ENCODE data around the gene TEP1. TPM values are rescaled to one million over a fixed set of nuclear protein-coding genes. Genes with fewer than 3 reads are reported as not detected.

Gene TEP1
- total RNA-seq, 1 experiment from 2014 or later: 15.8 TPM

- H3K4me1 Mint-ChIP-seq: peaks cover 3% of the 10 kb centered on the region in 2 experiments; a peak in 3 of 4 replicates
- H3K4me3 Mint-ChIP-seq: no peak overlapping the region
- WGBS (ENCODE audit: extremely low coverage, insufficient read length, low lambda C conversion rate): no CpG with 5 or more reads among the region's 10 CpGs
Measured at GRCh38 chr14:20383032-20383431, 30.3 kb downstream of the TEP1 start.

More at GRCh38 chr14:20383032-20383431, 30.3 kb downstream of the TEP1 start:
- no peak overlapping the region for H2BK12ac ChIP-seq (ENCODE audit: insufficient read length, low read depth, low read length)
- H3K9me3 ChIP-seq (ENCODE audit: control insufficient read depth, low read depth, low read length): no peaks in the 10 kb centered on the region
- H3K14ac ChIP-seq (ENCODE audit: insufficient read depth, low read length): no peak overlapping the region
- Mint-ChIP-seq H3K9me3 (no peaks in the 10 kb centered on the region; a peak in 1 of 5 replicates), H3K27me3 (ENCODE audit: low read depth) (no peaks in the 10 kb centered on the region), H3K27ac (no peak overlapping the region), H3K36me3 (ENCODE audit: insufficient read depth in 1 of 3, low read depth in 3 of 3) (peaks cover 25 to 79% (median 66%) of the 10 kb centered on the region in 3 experiments; a peak in 6 of 7 replicates)
- H2BK15ac ChIP-seq (ENCODE audit: low read depth, low read length): no peak overlapping the region
- DNase-seq: no peak
- H3K23ac ChIP-seq (ENCODE audit: insufficient read length, low read depth, low read length): no peak overlapping the region
- no peak overlapping the region for H2AK5ac ChIP-seq (ENCODE audit: insufficient read length, low read length)
- H2BK5ac ChIP-seq (ENCODE audit: insufficient read length, low read length): no peak overlapping the region
- no peaks in the 10 kb centered on the region for H3K27me3 ChIP-seq (ENCODE audit: insufficient read depth, low read length)
- H3K56ac ChIP-seq (ENCODE audit: insufficient read length, low read depth, low read length): no peak overlapping the region
- H4K91ac ChIP-seq (ENCODE audit: insufficient read length, low read depth, low read length): no peak overlapping the region
- H3K27ac ChIP-seq (ENCODE audit: insufficient read length, low read depth, low read length): no peak overlapping the region
- no peak overlapping the region for H3K4me2 ChIP-seq (ENCODE audit: insufficient read depth, insufficient read length, low read length)
- TF ChIP-seq, protein P1, sequence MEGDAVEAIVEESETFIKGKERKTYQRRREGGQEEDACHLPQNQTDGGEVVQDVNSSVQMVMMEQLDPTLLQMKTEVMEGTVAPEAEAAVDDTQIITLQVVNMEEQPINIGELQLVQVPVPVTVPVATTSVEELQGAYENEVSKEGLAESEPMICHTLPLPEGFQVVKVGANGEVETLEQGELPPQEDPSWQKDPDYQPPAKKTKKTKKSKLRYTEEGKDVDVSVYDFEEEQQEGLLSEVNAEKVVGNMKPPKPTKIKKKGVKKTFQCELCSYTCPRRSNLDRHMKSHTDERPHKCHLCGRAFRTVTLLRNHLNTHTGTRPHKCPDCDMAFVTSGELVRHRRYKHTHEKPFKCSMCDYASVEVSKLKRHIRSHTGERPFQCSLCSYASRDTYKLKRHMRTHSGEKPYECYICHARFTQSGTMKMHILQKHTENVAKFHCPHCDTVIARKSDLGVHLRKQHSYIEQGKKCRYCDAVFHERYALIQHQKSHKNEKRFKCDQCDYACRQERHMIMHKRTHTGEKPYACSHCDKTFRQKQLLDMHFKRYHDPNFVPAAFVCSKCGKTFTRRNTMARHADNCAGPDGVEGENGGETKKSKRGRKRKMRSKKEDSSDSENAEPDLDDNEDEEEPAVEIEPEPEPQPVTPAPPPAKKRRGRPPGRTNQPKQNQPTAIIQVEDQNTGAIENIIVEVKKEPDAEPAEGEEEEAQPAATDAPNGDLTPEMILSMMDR (conservative IDR thresholded peaks at IDR 0.05): no peak
- no peaks in the 10 kb centered on the region for H3K79me1 ChIP-seq (ENCODE audit: insufficient read depth, low read depth, low read length, poor library complexity, severe bottlenecking)
- no peak overlapping the region for H4K8ac ChIP-seq (replicated peaks; ENCODE audit: insufficient read length, low read depth, low read length)
- no peaks in the 10 kb centered on the region for H3K4me1 ChIP-seq (ENCODE audit: insufficient read depth, low read length)
- no peak overlapping the region for H2AFZ ChIP-seq (ENCODE audit: low read length)
- no peak overlapping the region for H4K5ac ChIP-seq (ENCODE audit: insufficient read length, low read depth, low read length)
- no peak overlapping the region for H3K4ac ChIP-seq (ENCODE audit: low read depth, low read length)
- H3K9ac ChIP-seq (ENCODE audit: extremely low read depth, insufficient read length, low read length): no peak overlapping the region
- no peaks in the 10 kb centered on the region for H3K79me2 ChIP-seq (ENCODE audit: insufficient read depth, low read length)
- H2BK20ac ChIP-seq (ENCODE audit: low read depth, low read length, poor library complexity, severe bottlenecking): no peak overlapping the region
- no peak overlapping the region for H3K18ac ChIP-seq (ENCODE audit: insufficient read length, low read depth, low read length)
- no peak overlapping the region for H2BK120ac ChIP-seq (ENCODE audit: low read depth, low read length, poor library complexity, severe bottlenecking)
- no peaks in the 10 kb centered on the region for H4K20me1 ChIP-seq (ENCODE audit: control insufficient read depth, insufficient read depth, insufficient read length)
- no peak overlapping the region for H3T11ph ChIP-seq (ENCODE audit: low read length)
- no peaks in the 10 kb centered on the region for H3K23me2 ChIP-seq (ENCODE audit: insufficient read length, low read depth, low read length, poor library complexity, severe bottlenecking)
